HG03469 (cell line): ENCODE measurements around the gene MVB12A.

Source experiments
- ATAC-seq: cut with Tn5 transposase; IDR thresholded peaks from one replicate; pipeline ENCODE4 v1.9.1; 2021; ENCODE audit warnings: mild to moderate bottlenecking, moderate library complexity, moderate number of reproducible peaks; ENCODE audit not compliant: unreplicated experiment

Gene MVB12A

DNA sequence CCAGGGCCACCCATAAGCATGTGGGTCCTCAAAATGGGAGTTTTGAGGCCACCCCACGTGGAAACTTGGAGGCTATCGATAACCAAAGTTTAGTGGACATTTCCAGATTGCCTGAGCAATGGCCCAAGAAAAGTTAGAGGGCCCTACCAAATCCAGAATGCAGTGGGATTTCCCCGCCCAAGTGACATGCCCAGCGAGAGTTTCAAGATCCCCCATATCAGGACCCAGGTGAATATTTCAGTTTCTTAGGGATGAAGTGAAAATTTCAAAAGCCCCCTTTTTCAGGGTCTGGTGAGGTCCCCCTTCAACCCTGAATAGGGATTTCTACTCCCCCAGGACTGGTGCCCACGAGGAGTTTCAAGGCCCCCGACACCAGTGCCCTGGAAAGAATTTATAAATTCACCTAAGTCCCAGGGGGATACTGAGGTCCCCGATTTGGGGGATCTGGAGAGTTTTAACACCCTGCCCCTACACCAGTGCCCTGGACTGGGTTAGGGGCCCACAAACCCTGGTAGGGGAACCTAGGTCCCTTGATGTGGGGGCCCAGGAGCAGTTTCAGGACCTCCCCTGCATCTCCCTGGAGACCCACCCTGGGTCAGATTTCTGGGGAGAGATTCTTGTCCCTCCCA, 15.1 kb upstream of the MVB12A start:
- no peak for ATAC-seq

DNA sequence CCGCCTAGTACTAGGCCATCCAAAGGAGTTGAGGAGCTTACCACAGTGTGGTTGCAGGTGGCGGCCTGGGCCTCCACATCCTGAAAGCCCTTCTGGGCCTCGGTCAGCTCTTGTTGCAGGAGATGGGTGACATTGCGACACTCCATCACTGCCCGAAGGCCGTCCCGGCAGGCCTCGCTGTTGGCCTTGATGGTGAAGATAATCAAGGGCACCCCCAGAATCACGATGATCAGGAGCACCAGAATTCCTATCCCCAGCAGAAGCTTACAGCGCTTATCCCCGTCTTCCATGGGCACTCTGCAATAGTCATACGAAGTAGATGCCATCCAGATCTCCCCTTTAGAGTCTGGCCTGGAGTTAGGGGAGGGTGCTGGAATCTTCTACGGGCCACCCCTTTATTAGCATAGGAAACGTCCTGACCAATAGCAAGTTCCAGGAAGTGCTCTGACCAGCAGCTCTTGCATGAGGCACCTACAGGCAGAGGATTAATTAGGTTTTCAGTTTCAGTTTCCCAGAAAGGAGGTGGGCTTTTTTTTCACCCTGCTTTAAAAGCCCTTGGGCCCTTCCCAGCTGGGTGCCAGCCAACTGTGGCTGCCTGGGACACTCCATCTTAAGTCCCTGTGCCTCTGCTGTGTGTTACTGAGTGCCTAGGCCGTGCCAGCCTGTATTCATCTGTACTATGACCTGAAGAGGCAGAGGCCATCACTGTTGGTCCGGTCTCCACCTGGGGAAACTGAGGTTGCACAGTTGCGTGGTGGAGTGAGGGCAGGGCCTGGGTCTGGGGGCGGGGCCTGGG, 14.4 kb upstream of the MVB12A start, which contains the start of gene BST2:
TSS of gene BST2 (minus strand) at position 381 of the 796 bp plus-strand sequence. CDS start at position 326, 55 bp downstream.
- peak; percentile 67 for ATAC-seq

DNA sequence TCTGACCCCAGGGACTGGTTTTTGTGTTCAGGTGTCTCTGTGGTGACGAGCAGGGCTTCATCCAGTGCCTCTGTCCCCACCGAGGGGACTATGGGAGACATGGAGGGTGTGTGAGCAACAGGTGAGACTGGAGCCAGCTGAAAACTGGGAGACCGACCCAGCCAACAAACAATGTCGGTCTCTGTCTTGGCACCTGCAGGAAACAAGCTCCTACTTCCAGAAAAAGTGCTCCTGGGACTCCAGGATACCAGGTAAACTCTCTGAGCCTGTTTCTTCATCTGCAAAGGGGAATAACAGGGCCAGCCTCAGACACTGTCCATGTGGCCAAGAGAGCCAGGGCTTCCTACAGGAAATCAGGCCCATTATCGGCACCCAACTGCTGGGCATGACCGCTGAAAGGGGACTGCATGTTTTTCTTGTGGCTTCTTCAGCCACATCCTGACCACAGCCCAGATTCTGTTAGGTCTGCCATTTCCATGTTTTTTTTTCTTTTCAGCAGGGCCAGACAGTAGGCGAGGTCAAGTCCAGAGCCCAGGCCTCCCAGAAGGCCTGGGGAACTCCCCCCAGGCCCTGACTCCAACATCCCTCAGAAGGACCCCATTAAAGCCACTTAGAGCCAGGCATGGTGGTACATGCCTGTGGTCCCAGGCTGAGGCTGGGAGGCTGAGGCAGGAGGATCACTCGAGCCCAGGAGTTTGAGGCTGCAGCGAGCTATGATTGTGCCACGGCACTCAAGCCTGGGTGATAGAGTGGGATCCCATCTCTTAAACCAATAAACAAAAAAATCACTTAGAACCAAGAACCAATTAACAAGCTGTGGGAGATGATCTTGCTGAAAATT, 13.6 kb upstream of the MVB12A start:
- peak; percentile 18 for ATAC-seq

DNA sequence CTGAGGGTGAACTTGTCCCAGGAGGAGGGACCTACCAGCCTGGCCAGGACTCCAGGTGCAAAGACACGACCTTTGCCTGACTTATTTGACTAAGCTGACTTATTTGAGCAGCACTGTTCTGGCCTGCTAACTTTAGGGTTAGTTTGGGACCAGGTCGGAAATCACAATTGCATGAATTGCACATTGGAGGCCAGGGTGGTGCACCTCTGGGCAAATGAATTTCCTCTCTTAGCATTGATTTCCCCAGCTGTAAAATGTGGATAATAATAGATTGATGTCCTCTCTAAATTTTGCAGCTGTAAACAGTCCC, 13.0 kb upstream of the MVB12A start:
- ATAC-seq, result no peak

DNA sequence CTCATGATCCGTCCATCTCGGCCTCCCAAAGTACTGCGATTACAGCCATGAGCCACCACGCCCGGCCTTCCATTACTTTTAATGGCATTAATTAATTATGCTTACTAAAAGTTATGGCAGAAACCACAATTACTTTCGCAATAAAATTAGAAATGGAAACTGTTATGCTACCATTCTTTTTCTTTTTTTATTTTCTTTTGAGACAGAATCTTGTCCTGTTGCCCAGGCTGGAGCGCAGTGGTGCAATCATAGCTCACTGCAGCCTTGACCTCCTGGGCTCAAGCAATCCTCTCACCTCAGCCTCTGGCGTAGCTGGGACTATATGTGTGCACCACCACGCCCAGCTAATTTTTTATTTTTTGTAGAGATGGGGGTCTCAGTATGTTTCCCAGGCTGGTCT, 9.9 kb upstream of the MVB12A start:
- ATAC-seq, result no peak

DNA sequence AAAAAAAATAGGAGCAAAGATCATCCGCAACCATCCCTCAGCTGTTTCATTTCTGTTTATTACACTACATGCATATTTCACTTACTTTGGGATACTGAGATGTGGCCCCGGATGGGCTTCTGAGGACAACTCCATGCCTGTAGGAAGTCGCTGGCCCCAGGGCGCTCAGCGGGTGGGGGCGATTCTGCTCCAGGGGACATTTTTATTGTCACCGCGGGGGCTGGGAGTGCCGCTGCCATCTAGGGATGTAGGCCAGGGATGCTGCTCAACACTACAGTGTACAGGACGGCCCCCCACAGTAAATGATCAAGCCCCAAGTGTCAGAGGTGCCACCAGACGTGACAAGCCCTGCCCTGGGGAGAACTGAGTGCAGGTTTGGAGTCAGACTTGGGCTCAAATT, 8.0 kb upstream of the MVB12A start:
- ATAC-seq, result no peak

DNA sequence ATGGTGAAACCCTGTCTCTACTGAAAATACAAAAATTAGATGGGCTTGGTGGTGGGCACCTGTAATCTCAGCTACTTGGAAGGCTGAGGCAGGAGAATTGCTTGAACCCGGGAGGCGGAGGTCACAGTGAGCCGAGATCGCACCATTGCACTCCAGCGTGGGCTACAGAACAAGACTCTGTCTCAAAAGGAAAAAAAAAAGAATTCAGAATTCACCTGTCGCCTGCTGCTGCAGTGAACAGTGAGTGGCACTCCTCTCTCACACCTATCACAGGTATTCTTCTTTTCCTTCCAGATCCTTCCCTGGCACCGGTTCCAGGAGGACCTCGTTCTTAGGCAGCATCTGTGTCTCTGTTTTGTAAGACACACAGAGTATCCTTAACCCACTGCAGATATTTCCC, 5.8 kb upstream of the MVB12A start:
- no peak for ATAC-seq

DNA sequence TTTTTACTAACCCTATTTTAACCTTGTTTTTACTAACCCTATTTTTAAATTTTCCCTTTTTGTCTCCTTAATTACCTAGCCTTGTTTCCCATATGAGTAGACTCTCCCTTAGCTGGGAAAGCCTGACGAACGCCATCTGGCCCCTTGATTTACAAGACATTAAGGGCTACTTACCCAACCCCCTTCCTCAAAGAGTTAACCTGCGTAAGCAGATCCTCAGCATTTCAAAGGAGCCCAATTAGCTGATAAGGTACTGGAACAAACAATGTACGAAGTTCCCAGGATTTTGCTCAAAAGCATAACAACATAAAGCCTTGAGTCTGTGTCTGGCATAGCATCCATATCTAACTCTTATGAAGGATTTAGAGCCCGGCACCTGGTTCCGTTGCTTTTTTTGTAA, 4.7 kb upstream of the MVB12A start:
- no peak for ATAC-seq

DNA sequence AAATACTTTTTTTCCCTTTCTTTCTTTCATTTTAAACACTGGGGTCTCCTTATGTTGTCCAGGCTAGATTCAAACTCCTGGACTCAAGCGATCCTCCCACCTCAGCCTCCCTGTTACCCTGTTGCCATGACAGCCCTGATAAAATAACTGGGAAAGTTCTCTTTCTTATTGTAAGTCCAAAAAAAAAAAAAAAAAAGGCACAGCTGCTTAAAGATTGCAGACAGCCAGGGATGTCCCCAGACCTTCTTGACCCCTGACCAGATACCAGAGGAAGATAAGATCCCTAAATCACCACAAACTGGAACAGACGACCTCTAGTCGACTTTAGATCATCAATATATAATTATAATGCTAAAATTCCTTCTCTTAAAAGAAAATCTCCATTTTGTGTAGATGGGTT, 1.1 kb upstream of the MVB12A start:
- no peak for ATAC-seq

DNA sequence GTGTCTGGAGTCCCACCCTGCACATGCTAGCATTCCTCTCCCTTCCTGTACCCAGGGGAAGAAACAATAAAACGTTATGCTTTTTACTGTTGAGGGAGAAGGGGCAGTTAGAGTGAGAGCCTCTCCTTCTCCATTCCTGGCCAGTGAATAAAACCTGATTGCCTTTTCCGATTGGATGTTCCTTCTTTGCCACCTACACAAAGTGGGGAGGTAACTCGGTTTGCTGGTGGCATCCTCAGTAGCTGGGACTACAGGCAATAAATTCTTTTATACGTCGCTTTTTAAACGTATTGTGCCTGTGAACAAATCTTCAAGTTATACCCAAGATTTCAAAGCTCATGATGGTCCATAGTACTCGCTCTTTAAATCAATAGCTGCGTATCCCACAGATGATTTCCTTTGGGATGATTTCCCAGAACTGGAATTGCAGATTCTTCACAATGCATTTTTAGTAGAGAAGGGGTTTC, 660 bp upstream of the MVB12A start:
- no peak for ATAC-seq

DNA sequence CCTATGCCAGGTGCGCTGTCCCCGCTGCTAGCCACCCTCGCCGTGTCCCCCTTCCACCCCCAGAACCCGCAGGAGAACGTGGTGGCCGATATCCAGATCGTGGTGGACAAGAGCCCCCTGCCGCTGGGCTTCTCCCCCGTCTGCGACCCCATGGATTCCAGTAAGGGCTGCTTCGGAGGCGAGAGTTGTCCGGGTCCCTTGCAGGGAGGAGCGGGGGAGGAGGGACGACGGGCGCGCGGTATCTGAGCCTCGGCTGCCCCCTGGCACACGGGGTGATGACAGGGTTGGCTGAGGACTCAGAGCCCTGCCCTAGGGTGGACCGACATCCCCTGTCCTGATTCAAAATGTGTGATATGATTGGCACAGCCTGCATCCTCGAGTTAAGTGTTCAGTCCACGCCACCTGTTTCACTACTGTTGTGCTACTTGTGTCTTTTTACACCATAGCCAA, 653 bp downstream of the MVB12A start:
- ATAC-seq, result no peak

DNA sequence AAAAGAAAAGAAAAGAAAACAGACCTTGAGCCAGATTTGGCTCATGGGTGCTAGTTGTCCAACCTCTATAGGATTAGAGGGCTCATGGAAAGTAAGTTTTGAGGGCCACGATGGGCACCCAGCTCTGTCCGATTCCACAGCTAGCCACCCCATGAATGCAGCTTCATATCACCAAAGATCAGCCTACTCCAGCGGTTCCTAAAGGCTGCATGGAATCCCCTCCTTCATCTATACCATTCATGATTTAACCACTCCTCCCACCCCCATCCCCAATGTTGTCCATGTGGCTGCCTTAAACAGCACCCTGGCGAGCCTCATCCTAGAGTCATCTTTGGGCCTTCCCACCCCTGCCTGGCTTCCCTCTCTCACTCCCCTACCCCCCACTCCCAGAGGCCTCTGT, 2.1 kb downstream of the MVB12A start:
- no peak for ATAC-seq

DNA sequence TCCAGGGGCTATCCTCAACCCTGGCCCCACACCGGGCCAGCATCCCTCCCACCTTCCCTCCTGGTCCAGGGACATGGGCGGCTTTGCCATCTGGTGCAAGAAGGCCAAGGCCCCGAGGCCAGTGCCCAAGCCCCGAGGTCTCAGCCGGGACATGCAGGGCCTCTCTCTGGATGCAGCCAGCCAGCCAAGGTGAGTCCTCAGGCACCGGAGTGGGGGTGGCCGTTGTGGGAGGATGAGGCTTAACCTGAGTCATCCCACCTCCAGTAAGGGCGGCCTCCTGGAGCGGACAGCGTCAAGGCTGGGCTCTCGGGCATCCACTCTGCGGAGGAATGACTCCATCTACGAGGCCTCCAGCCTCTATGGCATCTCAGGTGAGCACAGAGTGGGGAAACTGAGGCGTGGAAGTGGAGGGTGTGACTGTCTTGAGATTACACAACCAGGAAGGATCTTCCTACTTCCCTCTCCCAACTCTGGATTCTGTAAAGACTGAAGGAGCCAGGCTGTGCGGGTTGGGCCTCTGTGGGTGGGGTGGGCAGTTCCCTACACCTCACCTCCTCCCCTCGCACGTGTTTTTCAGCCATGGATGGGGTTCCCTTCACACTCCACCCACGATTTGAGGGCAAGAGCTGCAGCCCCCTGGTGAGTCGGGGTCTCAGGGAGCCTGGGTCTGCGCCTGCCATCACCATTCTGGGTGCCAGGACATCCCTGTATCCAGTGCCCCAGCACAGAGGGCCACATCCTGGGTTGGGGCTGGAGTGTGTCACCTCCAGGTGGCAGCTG, 3.8 kb downstream of the MVB12A start:
- no peak for ATAC-seq

DNA sequence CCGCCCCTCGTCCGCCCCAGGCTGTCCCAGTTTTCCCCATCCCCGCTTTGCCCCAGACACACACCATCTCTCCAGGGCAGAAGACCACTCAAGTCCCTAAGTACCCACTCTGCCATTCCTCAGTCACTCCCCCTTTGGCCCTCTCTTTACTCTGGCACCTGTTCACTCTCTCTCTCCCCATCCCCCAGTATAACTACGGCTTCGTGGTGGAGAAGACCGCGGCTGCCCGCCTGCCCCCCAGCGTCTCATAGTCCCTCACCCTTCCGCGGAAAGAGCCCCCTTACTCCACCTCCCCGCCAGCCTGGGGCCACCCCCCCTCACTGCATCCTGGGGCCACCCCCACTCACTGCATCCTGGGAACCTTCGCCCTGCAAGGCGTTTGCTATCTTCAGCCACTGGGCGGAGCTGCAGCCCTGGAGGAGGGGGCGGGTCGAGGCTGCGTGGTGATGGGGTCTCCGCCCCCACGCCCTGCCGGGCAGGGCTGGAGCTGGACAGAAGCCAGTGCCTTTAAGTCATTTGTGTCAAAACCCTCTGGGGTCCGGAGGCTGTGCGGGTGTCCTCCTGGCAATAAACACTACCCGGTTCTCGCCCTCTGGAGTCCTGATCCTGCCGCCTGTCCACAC, 5.0 kb downstream of the MVB12A start:
- ATAC-seq, result no peak

DNA sequence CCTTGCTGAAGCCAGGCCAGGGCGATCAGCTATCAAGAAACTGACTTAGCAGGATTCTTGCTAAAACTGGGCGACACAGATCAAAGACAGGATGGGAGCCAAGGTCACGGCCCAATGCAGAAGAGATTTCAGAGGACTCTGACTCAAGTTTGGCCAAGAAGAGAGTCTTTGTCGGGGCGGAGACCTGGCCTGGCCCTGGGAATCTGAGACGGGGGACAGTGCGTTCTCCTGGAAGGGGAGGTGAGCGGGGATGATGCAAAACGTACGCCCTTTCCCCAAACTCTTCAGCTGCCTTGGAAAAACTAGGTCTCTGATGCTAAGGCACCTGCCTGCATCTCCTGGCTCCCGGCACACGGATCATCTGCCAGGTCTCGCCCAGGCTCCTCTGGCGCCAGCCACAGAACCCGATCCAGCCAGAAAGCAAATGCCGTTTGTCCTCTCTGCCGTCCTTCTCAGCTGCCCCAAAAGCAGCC, 9.8 kb downstream of the MVB12A start:
- no peak for ATAC-seq

DNA sequence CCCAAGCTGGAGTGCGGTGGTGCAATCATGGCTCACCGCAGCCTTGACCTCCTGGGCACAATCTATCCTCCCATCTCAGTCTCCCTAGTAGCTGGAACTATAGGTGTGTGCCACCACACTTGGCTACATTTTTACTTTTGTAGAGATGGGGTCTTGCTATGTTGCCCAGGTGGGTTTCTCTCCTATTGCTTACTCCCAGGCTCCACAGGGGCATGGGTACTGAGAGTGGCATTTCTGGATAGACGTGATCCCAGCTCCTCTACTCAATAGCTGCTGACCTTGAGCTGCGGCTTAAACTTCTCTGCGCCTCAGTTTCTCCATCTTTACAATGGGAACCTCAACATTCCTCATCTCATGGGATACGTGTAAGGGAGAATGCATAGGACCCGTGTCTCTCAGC, 11.6 kb downstream of the MVB12A start:
- ATAC-seq, result no peak

DNA sequence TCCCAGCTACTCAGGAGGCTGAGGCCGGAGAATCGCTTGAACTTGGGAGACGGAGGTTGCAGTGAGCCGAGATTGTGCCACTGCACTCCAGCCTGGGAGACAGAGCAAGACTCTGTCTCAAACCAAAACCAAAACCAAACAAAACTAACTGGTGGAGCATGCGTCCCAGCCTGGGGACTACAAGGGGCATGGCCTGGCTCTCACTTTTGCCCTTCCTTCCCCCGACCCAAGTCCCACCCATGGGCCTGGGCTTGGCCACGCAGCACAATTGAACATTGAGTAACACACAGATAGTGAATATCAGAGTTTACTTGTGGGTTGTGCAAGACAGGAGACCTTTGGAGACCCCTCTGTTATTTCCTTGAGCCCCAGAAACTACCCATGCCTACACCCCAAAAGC, 15.4 kb downstream of the MVB12A start:
- no peak for ATAC-seq

DNA sequence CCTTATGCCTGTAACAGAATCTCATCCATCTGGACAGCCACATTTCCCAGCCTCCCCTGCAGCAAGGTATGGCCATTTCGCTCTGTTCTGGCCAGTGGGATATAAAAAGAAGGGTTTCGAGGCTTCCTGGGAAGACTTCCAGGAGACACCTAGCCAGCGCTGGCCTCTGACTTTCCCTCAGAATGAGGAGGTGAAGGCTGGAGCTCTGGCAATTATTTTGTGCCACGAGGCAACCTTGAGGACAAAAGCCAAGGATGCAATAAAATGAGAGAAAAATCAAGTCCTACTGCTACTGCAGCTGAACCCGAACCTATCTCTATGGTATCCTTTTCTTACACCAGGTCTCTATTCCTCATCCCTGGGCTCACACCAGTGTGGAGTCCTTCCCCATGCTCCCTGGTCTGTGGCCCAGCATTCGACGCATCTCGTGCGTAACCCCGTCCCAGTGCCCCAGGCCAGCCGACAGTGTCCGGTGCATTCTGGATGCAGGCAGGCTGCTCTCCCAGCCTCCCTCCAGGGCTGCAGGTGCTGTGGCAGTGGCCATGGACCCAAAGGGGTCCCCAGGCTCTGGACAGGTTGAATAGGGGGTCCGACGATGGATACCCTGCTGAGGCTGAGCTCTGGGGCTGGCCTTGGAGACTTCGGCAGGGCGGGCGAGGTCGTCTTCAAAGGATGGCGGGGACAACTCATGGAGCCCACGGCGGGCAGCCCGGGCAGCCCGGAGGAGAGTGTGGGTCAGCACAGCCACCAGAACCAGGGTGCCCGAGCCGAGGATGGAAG, 16.4 kb downstream of the MVB12A start:
- ATAC-seq, result no peak

DNA sequence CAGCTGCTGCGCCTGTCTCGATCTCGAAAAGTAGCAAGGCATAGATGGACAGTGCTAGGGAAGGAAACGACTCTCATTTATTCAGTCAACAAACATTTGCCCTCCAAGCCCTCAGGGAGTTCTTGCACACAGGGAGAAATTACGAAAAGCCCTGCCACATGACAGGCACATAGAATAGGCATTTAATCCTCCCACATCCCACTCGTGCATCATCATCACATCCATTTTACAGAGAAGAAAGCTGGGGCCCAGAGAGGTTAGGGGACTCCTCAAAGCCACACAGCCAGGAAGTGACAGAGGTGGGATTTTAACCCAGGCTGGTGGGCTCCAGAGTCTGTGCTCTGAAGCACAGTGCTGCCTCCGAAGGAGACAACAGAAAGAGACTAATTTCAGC, 17.0 kb downstream of the MVB12A start:
- ATAC-seq, result no peak
